ENCODE results near the gene PDZD2.

The PDZD2 gene

GRCh38 chr5:31638345-31638744 lies 586 bp upstream of the PDZD2 start:
- DNase-seq (ENCODE audit: low spot score) = no peak

GRCh38 chr5:31639481-31640411 lies 815 bp downstream of the PDZD2 start:
- DNase-seq (ENCODE audit: low spot score) = no peak

GRCh38 chr5:31640573-31640972 lies 1.6 kb downstream of the PDZD2 start:
- DNase-seq (ENCODE audit: low spot score) = no peak

GRCh38 chr5:31641059-31641458 lies 2.1 kb downstream of the PDZD2 start:
- DNase-seq (ENCODE audit: low spot score) = no peak

GRCh38 chr5:31641575-31641974 lies 2.6 kb downstream of the PDZD2 start:
- no peak for DNase-seq (ENCODE audit: low spot score)

- DNase-seq (ENCODE audit: low spot score) = no peak
These were observed 6.6 kb downstream of the PDZD2 start for GRCh38 chr5:31645420-31646081.

GRCh38 chr5:31648326-31648725 lies 9.4 kb downstream of the PDZD2 start:
- DNase-seq (ENCODE audit: low spot score) = no peak

- no peak for DNase-seq (ENCODE audit: low spot score)
These were observed 12.3 kb downstream of the PDZD2 start for GRCh38 chr5:31651241-31651640.

- no peak for DNase-seq (ENCODE audit: low spot score)
These were observed 16.6 kb downstream of the PDZD2 start for GRCh38 chr5:31655491-31655890.

- DNase-seq (ENCODE audit: low spot score) = no peak
These were observed 17.9 kb downstream of the PDZD2 start for GRCh38 chr5:31656806-31657205.

GRCh38 chr5:31657315-31657979 lies 18.5 kb downstream of the PDZD2 start:
- no peak for DNase-seq (ENCODE audit: low spot score)

- no peak for DNase-seq (ENCODE audit: low spot score)
These were observed 22.3 kb downstream of the PDZD2 start for GRCh38 chr5:31661257-31661656.

- DNase-seq (ENCODE audit: low spot score) = no peak
These were observed 24.6 kb downstream of the PDZD2 start for GRCh38 chr5:31663519-31663918.

GRCh38 chr5:31664566-31664965 lies 25.6 kb downstream of the PDZD2 start:
- DNase-seq (ENCODE audit: low spot score) = no peak

GRCh38 chr5:31671339-31671741 lies 32.4 kb downstream of the PDZD2 start:
- no peak for DNase-seq (ENCODE audit: low spot score)

- no peak for DNase-seq (ENCODE audit: low spot score)
These were observed 35.5 kb downstream of the PDZD2 start for GRCh38 chr5:31674371-31674951.

- no peak for DNase-seq (ENCODE audit: low spot score)
These were observed 36.5 kb downstream of the PDZD2 start for GRCh38 chr5:31675472-31675871.

GRCh38 chr5:31678180-31678579 lies 39.2 kb downstream of the PDZD2 start:
- DNase-seq (ENCODE audit: low spot score) = no peak

GRCh38 chr5:31680528-31680927 lies 41.6 kb downstream of the PDZD2 start:
- DNase-seq (ENCODE audit: low spot score) = no peak

GRCh38 chr5:31682025-31682424 lies 43.1 kb downstream of the PDZD2 start:
- DNase-seq (ENCODE audit: low spot score) = no peak

- DNase-seq (ENCODE audit: low spot score) = no peak
These were observed 43.9 kb downstream of the PDZD2 start for GRCh38 chr5:31682851-31683250.

GRCh38 chr5:31688515-31689092 lies 49.7 kb downstream of the PDZD2 start:
- no peak for DNase-seq (ENCODE audit: low spot score)
